ENCODE results near the gene NAV2.

The NAV2 gene

DNA sequence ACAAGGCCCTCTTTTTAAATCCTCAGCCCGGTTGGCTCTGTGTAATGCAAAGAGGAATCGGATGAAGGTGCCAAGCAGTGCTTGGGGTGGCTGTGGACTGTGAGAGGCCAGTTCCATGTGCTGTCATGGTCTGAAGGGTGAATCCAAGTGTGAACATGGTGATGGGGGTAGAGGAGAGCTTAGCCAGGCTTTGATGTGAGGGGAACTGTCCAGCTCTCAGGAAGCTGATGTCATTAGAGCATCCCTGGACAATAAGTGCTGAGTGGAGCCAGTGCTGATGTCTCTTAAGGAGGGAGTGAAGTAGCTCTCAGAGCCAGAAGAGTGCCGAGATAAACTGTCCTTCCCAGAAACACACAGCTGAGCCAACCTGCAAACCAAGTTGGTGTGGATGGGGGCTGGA lies 53.6 kb downstream of the NAV2 start:
- H3K4me3 ChIP-seq (ENCODE audit: low read length): no peak overlapping the region
- TF ChIP-seq ZNF274 (IDR thresholded peaks at IDR 0.05; ENCODE audit: low read depth, low read length): no peak

DNA sequence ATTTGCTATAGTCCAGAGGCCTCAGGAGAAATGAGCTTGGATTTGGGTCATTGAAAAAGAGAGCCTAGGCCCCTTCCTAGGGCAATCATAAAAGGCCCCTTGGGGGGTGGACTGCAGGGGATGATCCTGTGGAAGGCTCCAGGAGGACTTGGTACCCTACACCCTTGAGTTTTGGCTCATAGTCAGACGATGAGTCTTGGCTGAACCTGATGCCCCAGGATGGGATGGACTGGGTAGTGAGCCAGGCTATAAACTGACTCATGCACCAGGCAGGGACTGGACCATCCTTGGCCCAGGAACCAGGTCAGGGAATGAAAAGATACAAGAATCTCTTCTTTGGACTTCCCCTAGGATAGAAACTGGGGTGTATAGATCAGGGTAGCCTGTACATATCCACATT lies 54.2 kb downstream of the NAV2 start:
- TF ChIP-seq ZNF274 (IDR thresholded peaks at IDR 0.05; ENCODE audit: low read depth, low read length): no peak

GRCh38 chr11:19767627-19768151 lies 55.1 kb downstream of the NAV2 start:
- no peak overlapping the region for H3K4me3 ChIP-seq (ENCODE audit: low read length)
- no peak for TF ChIP-seq ZNF274 (IDR thresholded peaks at IDR 0.05; ENCODE audit: low read depth, low read length)

More for the DNA sequence above, 54.2 kb downstream of the NAV2 start:
- no peak overlapping the region for H3K4me3 ChIP-seq (ENCODE audit: low read length)

DNA sequence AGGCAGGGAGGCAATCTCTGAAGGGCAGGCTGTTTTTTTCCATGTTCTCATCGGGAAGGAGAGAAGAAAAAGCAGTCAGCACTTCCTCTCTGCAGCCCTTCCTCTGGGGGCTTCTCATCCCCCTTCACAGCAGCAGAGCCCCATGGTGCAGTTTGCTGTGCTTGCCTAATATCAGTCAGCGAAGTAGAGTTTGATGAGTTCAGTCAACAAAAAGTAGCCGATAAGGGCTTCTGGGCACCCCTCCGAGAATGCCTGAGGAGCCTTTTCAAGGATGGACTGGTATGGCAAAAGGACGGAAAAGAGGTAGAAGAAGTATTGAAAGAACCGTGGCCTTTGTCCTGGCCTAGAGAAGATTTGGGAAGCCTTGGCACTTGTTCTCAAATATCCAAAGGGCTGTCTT lies 55.6 kb downstream of the NAV2 start:
- no peak for TF ChIP-seq ZNF274 (IDR thresholded peaks at IDR 0.05; ENCODE audit: low read depth, low read length)
- no peak overlapping the region for H3K4me3 ChIP-seq (ENCODE audit: low read length)

- TF ChIP-seq ZNF274 (IDR thresholded peaks at IDR 0.05; ENCODE audit: low read depth, low read length): no peak
- no peak overlapping the region for H3K4me3 ChIP-seq (ENCODE audit: low read length)
Measured at GRCh38 chr11:19768815-19769214, 56.2 kb downstream of the NAV2 start.

DNA sequence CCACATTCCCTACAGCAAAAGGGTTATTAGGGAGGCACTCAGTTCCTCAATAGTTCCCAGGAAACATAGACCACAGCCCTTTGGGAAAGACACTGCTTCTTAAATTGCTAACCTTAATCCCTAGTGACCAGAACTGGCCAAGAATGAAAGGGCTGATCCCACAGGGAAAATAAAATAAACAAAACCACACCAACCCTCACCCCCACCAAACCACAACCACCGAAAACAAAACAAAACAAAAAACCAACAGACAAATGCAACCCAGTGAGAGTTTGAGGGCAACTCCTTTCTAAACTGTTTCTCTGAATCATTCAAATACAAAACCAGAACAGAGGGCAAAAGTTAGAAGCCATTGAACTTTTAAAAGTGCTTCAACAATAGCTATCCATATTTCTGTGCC lies 57.2 kb downstream of the NAV2 start:
- no peak for TF ChIP-seq ZNF274 (IDR thresholded peaks at IDR 0.05; ENCODE audit: low read depth, low read length)

DNA sequence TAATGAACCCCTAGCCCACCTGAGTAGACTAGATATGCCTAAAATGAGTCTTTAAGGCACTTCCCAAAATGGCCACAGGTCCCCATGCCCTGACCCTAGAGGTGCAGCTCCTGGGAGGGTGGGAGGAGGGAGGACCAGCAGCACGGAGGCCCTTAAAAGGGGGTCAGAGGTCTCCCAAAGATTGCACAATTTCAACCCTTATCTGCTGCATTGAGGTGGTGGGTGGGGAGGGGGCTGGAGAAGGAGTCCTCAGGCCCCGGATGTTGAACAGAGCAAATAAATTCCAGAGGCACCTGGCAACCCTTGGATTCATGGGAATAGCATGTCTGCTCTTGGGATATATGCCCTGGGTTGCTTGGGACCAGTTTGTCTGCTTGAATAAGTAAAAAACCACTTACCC lies 57.6 kb downstream of the NAV2 start:
- no peak overlapping the region for H3K4me3 ChIP-seq (ENCODE audit: low read length)
- TF ChIP-seq ZNF274 (IDR thresholded peaks at IDR 0.05; ENCODE audit: low read depth, low read length): no peak

More for the DNA sequence above, 57.2 kb downstream of the NAV2 start:
- H3K4me3 ChIP-seq (ENCODE audit: low read length): no peak overlapping the region

GRCh38 chr11:19771463-19771862 lies 58.8 kb downstream of the NAV2 start:
- TF ChIP-seq ZNF274 (IDR thresholded peaks at IDR 0.05; ENCODE audit: low read depth, low read length): no peak

GRCh38 chr11:19772480-19772879 lies 59.8 kb downstream of the NAV2 start:
- TF ChIP-seq ZNF274 (IDR thresholded peaks at IDR 0.05; ENCODE audit: low read depth, low read length): no peak
- H3K4me3 ChIP-seq (ENCODE audit: low read length): no peak overlapping the region

More at GRCh38 chr11:19771463-19771862, 58.8 kb downstream of the NAV2 start:
- no peak overlapping the region for H3K4me3 ChIP-seq (ENCODE audit: low read length)

GRCh38 chr11:19774329-19774728 lies 61.7 kb downstream of the NAV2 start:
- TF ChIP-seq ZNF274 (IDR thresholded peaks at IDR 0.05; ENCODE audit: low read depth, low read length): no peak
- no peak overlapping the region for H3K4me3 ChIP-seq (ENCODE audit: low read length)

DNA sequence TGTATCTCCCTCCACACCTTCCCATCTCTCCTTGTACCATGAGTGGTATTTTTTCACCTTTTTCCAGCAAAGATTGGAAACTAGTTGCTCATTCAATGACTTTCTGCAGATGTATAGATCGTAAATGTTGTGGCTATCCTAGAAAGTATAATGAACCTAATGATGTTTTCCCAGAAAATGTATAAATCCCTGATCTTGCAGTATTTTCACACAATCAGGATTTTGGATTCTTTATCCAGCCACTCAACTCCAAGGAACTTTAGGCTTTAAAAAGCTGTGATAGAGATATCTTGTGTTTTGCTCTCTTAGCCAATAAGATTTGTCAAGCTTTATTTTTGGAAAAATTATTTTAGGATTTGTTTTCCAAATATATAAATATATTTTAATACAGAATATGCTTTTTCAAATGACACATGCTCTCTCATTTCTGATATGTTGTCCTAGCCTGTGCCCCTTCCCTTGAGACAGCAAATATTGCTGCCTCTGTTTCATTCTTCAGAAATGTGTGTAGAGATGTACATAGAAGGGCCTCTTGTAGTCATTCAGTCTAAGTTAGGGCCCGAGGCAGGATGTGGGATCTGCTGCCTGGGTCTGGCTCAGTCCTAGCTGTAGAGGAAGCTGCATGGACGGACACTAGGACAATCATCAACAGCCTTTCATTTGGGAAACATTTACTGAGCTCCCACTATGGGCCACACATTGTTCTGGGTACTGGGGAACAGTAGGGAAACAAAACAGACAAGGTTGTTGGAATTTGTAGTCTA lies 62.4 kb downstream of the NAV2 start:
- no peak for TF ChIP-seq ZNF274 (IDR thresholded peaks at IDR 0.05; ENCODE audit: low read depth, low read length)

GRCh38 chr11:19775622-19776021 lies 63.0 kb downstream of the NAV2 start:
- no peak overlapping the region for H3K4me3 ChIP-seq (ENCODE audit: low read length)
- no peak for TF ChIP-seq ZNF274 (IDR thresholded peaks at IDR 0.05; ENCODE audit: low read depth, low read length)

More for the DNA sequence above, 62.4 kb downstream of the NAV2 start:
- H3K4me3 ChIP-seq (ENCODE audit: low read length): no peak overlapping the region

DNA sequence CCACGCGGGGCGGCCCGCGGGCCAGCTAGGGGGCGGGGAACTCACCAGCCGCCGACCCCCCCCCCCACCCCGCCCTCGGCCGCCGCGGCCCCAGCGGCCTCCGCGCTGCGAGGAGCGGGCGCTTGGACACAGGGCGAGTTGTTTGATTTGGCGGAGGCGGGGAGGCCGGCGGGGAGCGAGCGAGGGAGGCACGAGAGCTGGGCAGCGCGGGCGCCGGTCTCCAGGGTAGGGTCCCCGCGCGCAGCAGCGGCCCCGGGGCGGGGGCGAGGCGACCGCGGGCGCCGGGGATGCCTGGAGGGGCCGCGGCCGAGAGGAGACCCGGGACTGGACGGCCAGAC lies 64.4 kb downstream of the NAV2 start:
- TF ChIP-seq ZNF274 (IDR thresholded peaks at IDR 0.05; ENCODE audit: low read depth, low read length): no peak
- peak overlapping the region; percentile 57 for H3K4me3 ChIP-seq (ENCODE audit: low read length)

- no peak for TF ChIP-seq ZNF274 (IDR thresholded peaks at IDR 0.05; ENCODE audit: low read depth, low read length)
- peak overlapping the region; percentile 57 for H3K4me3 ChIP-seq (ENCODE audit: low read length)
Measured at GRCh38 chr11:19777377-19778102, 64.9 kb downstream of the NAV2 start.

- H3K4me3 ChIP-seq (ENCODE audit: low read length): no peak overlapping the region
- no peak for TF ChIP-seq ZNF274 (IDR thresholded peaks at IDR 0.05; ENCODE audit: low read depth, low read length)
Measured at GRCh38 chr11:19779740-19780139, 67.1 kb downstream of the NAV2 start.
